Left ventricle myocardium inferior (tissue), 1 donor: Measurements from ENCODE around the gene HYLS1. TPM values are rescaled to one million over a fixed set of nuclear protein-coding genes. Genes with fewer than 3 reads are reported as not detected.
"Not testable (repeated sequence)": the region's sequence is repeated elsewhere in the genome, so short reads cannot be mapped to it uniquely, and the experiment has no call there.

ENCODE experiments used
- DNase-seq: peaks from one replicate; pipeline ENCODE4 v3.0.0-alpha.2; 2020
- H3K27ac ChIP-seq: fragments of 200-600 bp; replicated peaks from 2 replicates; pipeline ENCODE4 v1.8.0; 2021
- H3K27me3 ChIP-seq: fragments of 200-600 bp; 2 replicates; pipeline ENCODE4 v1.8.0; 2021; ENCODE audit warnings: low read depth
- H3K36me3 ChIP-seq: fragments of 200-600 bp; 2 replicates; pipeline ENCODE4 v1.8.0; 2021
- H3K4me1 ChIP-seq: fragments of 200-600 bp; 2 replicates; pipeline ENCODE4 v1.8.0; 2021
- H3K4me3 ChIP-seq: fragments of 200-600 bp; 2 replicates; pipeline ENCODE4 v1.8.0; 2021; ENCODE audit warnings: mild to moderate bottlenecking, moderate library complexity
- H3K9me3 ChIP-seq: fragments of 200-600 bp; replicated peaks from 2 replicates; pipeline ENCODE4 v1.8.0; 2021
- CTCF ChIP-seq: fragments of 200-600 bp; IDR thresholded peaks from 2 replicates; pipeline ENCODE4 v1.8.0; 2021; ENCODE audit warnings: antibody characterized with exemption, mild to moderate bottlenecking, borderline replicate concordance
- intact Hi-C: fragments of 100-400 bp; cut with micrococcal nuclease; formaldehyde crosslinking; loops from one replicate; pipeline ENCODE4 v1.11.0; 2022
- total RNA-seq: library from RNA; stranded (reverse); fragmentation: NEBNext Ultra II Directional; extraction: Animal tissue kit (Norgen Biotek cat#: 25700); gene quantifications from one replicate; pipeline ENCODE4 v1.2.1, GENCODE V29; 2021
- donor health status: DM: no; HTN: yes; CAD: no; lungs with severe emphysema.

Gene HYLS1
- total RNA-seq, 1 donor from 2014 or later = 4.5 TPM

- peaks cover 46% of the 10 kb centered on the region for H3K27me3 ChIP-seq
- intact Hi-C loops = no loop called here
- H3K9me3 ChIP-seq = no peaks in the 10 kb centered on the region
- no peak for DNase-seq
- H3K4me1 ChIP-seq = peaks cover 27% of the 10 kb centered on the region
- TF ChIP-seq CTCF = no peak
- H3K4me3 ChIP-seq = peak overlapping the region; percentile 77
- peaks cover 8% of the 10 kb centered on the region for H3K36me3 ChIP-seq
- no peak overlapping the region for H3K27ac ChIP-seq
Measured at GRCh38 chr11:125904678-125905077, 17.2 kb downstream of the HYLS1 start.

GRCh38 chr11:125910226-125910849, 22.9 kb downstream of the HYLS1 start:
- intact Hi-C loops = no loop called here
- Histone ChIP-seq H3K9me3 (no peaks in the 10 kb centered on the region), H3K27me3 (peaks cover 59% of the 10 kb centered on the region), H3K4me1 (no peaks in the 10 kb centered on the region), H3K27ac (no peak overlapping the region), H3K36me3 (no peaks in the 10 kb centered on the region), H3K4me3 (no peak overlapping the region)
- no peak for DNase-seq
- no peak for TF ChIP-seq CTCF

- H3K36me3 ChIP-seq, intact Hi-C loops, DNase-seq, H3K4me3 ChIP-seq, H3K27ac ChIP-seq, H3K4me1 ChIP-seq, H3K9me3 ChIP-seq: not testable (repeated sequence)
- H3K27me3 ChIP-seq = peaks cover 73% of the 10 kb centered on the region
Measured at GRCh38 chr11:125914601-125915000, 27.1 kb downstream of the HYLS1 start.

- Histone ChIP-seq H3K36me3 (no peaks in the 10 kb centered on the region), H3K27me3 (peaks cover 72% of the 10 kb centered on the region), H3K4me1 (no peaks in the 10 kb centered on the region), H3K27ac (no peak overlapping the region), H3K9me3 (no peaks in the 10 kb centered on the region), H3K4me3 (no peak overlapping the region)
- intact Hi-C loops = no loop called here
- TF ChIP-seq CTCF = no peak
- no peak for DNase-seq
Measured at GRCh38 chr11:125916683-125917347, 29.3 kb downstream of the HYLS1 start.

- no peak for DNase-seq
- Histone ChIP-seq H3K4me1 (no peaks in the 10 kb centered on the region), H3K27me3 (peaks cover 64% of the 10 kb centered on the region), H3K9me3 (no peaks in the 10 kb centered on the region), H3K36me3 (no peaks in the 10 kb centered on the region), H3K27ac (no peak overlapping the region), H3K4me3 (no peak overlapping the region)
- intact Hi-C loops = no loop called here
- no peak for TF ChIP-seq CTCF
Measured at GRCh38 chr11:125918140-125918840, 30.8 kb downstream of the HYLS1 start.

GRCh38 chr11:125921042-125921441, 33.6 kb downstream of the HYLS1 start:
- no peaks in the 10 kb centered on the region for H3K9me3 ChIP-seq
- H3K36me3 ChIP-seq = no peaks in the 10 kb centered on the region
- DNase-seq = no peak
- intact Hi-C loops = loop anchor here (5.0 kb wide), 1 partner anchor 276 kb away; no protein-coding TSS in a partner anchor
- H3K4me1 ChIP-seq = no peaks in the 10 kb centered on the region
- no peak overlapping the region for H3K4me3 ChIP-seq
- H3K27ac ChIP-seq = no peak overlapping the region
- no peak for TF ChIP-seq CTCF
- H3K27me3 ChIP-seq = peaks cover 46% of the 10 kb centered on the region
